Inflammatory macrophage treated with lipopolysaccharide for 1 hour (primary cell): ENCODE measurements around the gene LSM10.

Source experiments
- DNase-seq, 2 donors: peaks; one replicate each; pipeline ENCODE4 v3.0.0-alpha.2; 2020 to 2022

The LSM10 gene

DNA sequence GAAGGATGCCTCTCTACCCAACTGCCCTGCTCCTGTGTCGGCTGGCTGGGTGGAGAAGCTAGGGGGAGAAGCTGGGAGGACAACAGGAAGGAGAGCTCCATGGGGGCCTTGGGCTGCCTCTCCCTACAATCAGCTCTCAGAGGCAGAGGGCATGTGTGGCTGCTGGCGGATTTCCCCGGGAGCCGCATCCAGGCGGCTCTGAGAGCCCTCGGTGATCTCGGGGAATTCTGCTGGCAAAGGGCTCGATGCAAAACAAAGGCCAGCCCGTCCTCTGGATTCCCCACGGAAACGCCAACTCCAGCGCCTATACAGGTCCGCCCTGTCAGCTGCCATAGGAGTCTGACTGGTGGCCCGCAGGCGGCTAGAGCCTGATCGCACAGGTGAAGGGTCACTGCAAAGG is 47.9 kb downstream of the LSM10 start:
- no peak for DNase-seq

DNA sequence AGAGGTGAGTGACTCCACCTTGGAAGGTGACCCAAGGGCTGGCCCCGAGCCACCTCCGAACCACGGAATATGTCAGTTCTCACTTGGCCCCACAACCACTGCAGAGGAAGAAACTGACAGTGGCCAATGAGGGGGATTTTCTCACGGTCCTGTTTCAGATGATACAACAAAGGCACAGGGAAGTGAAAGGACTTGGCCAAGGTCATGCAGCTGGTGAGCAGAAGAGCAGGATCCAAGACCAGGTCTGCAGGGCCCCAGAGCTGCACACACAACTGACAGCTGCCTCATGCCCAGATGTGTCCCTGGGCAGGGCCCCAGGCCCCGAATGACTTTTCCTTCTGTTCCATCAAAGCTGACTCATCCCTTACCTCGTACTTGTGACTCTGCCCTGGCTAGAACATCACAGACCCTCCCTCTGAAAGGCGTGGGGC is 48.5 kb downstream of the LSM10 start:
- DNase-seq, result peak; percentile 24 to 28

DNA sequence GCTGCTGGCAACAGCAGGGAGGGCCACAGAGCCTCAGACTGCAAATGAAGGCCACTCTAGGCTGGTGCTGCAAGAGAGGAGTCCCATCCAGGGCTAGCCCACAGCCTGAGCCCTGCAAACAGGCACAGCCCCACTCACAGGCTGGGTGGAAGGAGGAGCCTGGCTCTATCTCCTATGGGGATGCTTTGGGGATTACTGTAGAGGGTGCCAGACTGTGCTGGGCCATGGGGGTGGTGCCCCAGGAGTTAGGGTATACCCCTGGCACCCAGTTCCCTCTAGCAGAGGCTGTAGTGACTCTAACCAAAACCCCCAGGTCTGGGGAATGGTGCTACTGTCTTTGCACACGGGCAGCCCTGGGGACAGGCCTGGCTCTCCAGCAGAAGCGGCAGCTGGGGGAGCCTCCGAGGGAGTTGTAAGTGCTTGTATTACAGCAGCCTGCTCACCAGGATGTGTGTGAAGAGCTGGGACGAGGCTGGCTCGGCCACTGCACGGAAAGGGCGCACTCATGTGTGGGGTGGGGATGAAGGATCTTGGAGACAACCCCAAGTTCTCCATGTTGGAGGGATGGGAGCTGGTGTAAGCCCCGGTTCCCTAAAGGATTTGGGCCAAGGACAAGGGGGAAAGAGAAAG is 50.9 kb downstream of the LSM10 start:
- no peak for DNase-seq

DNA sequence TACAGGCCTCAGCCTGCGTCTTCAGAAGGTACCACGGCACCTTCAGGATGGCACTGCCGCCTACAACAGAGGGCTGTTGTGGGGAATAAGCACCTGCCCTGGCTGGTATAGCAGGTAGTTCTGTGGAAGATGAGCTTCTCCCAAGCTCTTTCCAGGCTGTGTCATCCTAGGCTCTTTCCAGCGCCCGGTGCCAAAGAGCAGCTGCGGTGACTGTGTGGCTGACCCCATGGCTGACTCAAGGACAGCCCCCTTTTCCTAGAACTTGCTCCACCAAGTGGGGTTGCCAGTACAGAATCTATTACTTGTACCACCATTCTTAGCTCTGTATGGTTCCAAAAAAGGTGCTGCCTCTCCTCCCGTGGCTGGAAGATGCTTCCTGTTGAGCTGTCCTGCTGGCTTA is 52.4 kb downstream of the LSM10 start:
- no peak for DNase-seq

DNA sequence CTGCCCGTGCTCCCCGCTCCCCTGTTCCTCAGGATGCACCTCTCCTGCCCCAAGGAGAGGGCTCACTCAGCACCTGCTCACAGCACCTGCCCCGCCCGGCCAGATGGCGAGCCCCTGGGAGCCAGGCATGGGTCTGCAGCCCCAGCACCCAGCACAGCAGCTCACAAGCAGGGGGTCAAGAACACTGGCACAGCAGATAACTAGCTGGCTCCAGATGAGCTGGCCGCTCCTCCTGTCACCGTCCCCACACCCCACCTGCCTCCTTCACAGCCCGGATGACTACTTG is 53.4 kb downstream of the LSM10 start:
- DNase-seq, result no peak

DNA sequence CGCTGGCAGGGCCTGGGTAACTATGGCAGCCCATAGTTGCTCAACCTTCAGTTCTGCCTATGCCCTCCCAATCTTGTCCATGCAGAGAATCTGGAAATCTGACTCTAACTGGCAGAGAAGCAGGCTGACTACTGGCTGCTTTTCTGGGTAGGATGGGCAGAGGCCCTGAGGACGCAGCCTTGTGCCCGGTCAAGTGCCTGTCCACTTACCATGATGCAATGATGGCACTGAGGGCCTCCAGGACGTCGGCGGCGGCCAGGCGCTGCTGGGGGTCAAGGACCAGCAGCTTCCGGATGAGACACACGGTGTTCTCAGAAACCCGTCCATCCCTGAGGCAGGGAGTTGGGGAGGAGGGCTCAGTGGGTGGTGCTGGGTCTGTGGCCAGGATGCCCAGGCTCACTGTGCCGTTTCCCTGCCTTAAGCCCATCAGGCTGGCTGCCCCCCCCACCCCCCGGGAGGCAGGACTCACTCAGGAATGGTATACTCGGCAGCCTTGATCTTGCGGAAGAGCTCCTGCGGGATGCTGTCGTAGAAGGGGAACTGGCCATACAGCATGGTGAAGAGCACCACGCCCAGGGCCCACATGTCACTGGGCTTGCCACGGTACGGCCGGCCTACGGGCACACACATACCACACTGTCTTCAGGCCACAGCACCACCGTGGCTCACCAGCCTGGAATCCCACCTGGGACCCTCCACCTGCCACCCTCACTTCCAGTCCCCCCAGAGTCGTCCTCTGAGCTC is 53.9 kb downstream of the LSM10 start:
- DNase-seq, result no peak
